DMS 273 treated with DMSO at 0.1 percent for 48 hours (cell line): ENCODE data around the gene CEP55.
"Not testable (repeated sequence)": the region's sequence is repeated elsewhere in the genome, so short reads cannot be mapped to it uniquely, and the experiment has no call there.

Experiments used
- DNase-seq: peaks from one replicate; lab custom pipeline; 2025; lab: John Stamatoyannopoulos, UW

The CEP55 gene

GRCh38 chr10:93513091-93513490 lies 16.7 kb downstream of the CEP55 start:
- no peak for DNase-seq

GRCh38 chr10:93514521-93514920 lies 18.1 kb downstream of the CEP55 start:
- DNase-seq, result no peak

GRCh38 chr10:93515071-93516005 lies 18.9 kb downstream of the CEP55 start:
- DNase-seq, result no peak

- no peak for DNase-seq
Observed at GRCh38 chr10:93516006-93516380, 19.6 kb downstream of the CEP55 start.

GRCh38 chr10:93518531-93518930 lies 22.1 kb downstream of the CEP55 start:
- DNase-seq, result no peak

GRCh38 chr10:93535293-93535692 lies 38.9 kb downstream of the CEP55 start:
- no peak for DNase-seq

- DNase-seq, result not testable (repeated sequence)
Observed at GRCh38 chr10:93540871-93541270, 44.5 kb downstream of the CEP55 start.

GRCh38 chr10:93541402-93542357 lies 45.3 kb downstream of the CEP55 start:
- no peak for DNase-seq

- peak; percentile 74 for DNase-seq
Observed at GRCh38 chr10:93542358-93542791, 46.0 kb downstream of the CEP55 start.

- DNase-seq, result not testable (repeated sequence)
Observed at GRCh38 chr10:93546995-93547394, 50.6 kb downstream of the CEP55 start.

GRCh38 chr10:93547522-93547921 lies 51.1 kb downstream of the CEP55 start:
- no peak for DNase-seq

- no peak for DNase-seq
Observed at GRCh38 chr10:93548376-93549071, 52.1 kb downstream of the CEP55 start.

- no peak for DNase-seq
Observed at GRCh38 chr10:93550606-93551005, 54.2 kb downstream of the CEP55 start.

GRCh38 chr10:93552780-93553179 lies 56.4 kb downstream of the CEP55 start:
- no peak for DNase-seq

GRCh38 chr10:93553482-93554315 lies 57.3 kb downstream of the CEP55 start:
- no peak for DNase-seq

- no peak for DNase-seq
Observed at GRCh38 chr10:93554316-93554663, 57.9 kb downstream of the CEP55 start.

GRCh38 chr10:93554760-93555432 lies 58.5 kb downstream of the CEP55 start:
- no peak for DNase-seq

GRCh38 chr10:93559490-93559889 lies 63.1 kb downstream of the CEP55 start:
- no peak for DNase-seq

- DNase-seq, result no peak
Observed at GRCh38 chr10:93560541-93560940, 64.1 kb downstream of the CEP55 start.

- no peak for DNase-seq
Observed at GRCh38 chr10:93565446-93565845, 69.0 kb downstream of the CEP55 start.
